ENCODE measurements around the gene TIMP2. TPM values are rescaled to one million over a fixed set of nuclear protein-coding genes. Genes with fewer than 3 reads are reported as not detected.

TIMP2 gene
- total RNA-seq, 4 donors from 2014 or later = 187 to 456 (median 339) TPM

DNA sequence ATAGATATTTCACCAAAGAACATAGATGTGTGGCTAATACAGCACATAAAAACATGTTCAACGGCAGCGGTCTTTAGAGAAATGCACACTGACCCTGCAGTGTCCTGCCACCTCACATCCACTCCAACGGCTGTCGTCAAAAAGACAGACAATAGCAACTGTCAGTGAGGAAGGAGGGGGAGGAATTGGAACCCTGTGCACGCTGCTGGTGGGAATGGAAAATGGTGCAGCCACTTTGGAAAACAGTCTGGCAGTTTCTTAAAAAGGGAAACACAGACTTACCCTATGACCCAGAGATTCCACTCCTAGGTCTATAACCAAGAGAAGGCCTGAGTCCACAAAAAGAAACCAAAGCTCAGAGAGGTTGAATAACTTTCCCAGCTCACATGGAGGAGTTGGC, 29.9 kb downstream of the TIMP2 start:
- peak overlapping the region; percentile 73 to 92 (median 83) for H3K27ac ChIP-seq
- H3K27me3 ChIP-seq = no peaks in the 10 kb centered on the region
- H3K4me1 ChIP-seq = peaks cover 3 to 100% (median 86%) of the 10 kb centered on the region in 4 donors
- H3K4me3 ChIP-seq = no peak overlapping the region
- DNase-seq (ENCODE audit: low spot score in 2 of 2) = no peak
- H3K36me3 ChIP-seq = peaks cover 0 to under 1% (median 0%) of the 10 kb centered on the region in 3 donors
- 7 to 25% methylated on average over 5 of the region's 5 CpGs for WGBS, 2 donors
- TF ChIP-seq EP300 (IDR thresholded peaks at IDR 0.05) = peak in 1 of 2 donors; percentile 42
- TF ChIP-seq, protein P1, sequence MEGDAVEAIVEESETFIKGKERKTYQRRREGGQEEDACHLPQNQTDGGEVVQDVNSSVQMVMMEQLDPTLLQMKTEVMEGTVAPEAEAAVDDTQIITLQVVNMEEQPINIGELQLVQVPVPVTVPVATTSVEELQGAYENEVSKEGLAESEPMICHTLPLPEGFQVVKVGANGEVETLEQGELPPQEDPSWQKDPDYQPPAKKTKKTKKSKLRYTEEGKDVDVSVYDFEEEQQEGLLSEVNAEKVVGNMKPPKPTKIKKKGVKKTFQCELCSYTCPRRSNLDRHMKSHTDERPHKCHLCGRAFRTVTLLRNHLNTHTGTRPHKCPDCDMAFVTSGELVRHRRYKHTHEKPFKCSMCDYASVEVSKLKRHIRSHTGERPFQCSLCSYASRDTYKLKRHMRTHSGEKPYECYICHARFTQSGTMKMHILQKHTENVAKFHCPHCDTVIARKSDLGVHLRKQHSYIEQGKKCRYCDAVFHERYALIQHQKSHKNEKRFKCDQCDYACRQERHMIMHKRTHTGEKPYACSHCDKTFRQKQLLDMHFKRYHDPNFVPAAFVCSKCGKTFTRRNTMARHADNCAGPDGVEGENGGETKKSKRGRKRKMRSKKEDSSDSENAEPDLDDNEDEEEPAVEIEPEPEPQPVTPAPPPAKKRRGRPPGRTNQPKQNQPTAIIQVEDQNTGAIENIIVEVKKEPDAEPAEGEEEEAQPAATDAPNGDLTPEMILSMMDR (IDR thresholded peaks at IDR 0.05) = no peak
- TF ChIP-seq POLR2A (IDR thresholded peaks at IDR 0.05) = no peak
- H3K9me3 ChIP-seq = no peaks in the 10 kb centered on the region

DNA sequence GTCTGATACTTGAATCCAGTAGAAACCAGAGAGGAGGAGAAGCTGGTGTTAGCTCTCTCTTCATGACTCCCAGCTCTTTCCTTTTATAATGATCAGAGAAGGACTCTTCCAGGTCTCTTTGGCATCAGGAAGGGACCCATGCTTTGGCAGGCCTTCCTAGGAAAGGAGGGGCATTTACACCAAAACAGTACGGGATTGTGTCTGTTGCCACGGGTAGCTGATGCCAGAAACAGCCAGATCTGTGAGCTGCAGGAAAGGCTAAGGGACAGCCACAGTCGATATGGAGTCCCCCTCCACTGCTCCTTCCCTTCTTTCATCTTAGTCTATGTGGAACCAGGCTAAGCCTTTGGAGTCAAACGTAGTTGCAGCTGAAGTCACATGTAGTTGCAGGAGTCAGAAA, 31.5 kb downstream of the TIMP2 start:
- WGBS, 2 donors = 6 to 9% methylated on average over 4 of the region's 4 CpGs
- TF ChIP-seq POLR2A (IDR thresholded peaks at IDR 0.05) (no peak), EP300 (IDR thresholded peaks at IDR 0.05) (peak in 1 of 2 donors; percentile 20)
- TF ChIP-seq, protein P1 (IDR thresholded peaks at IDR 0.05) = no peak
- Histone ChIP-seq H3K9me3 (no peaks in the 10 kb centered on the region), H3K36me3 (no peaks in the 10 kb centered on the region), H3K27ac (peak overlapping the region; percentile 28 to 92 (median 62)), H3K27me3 (no peaks in the 10 kb centered on the region), H3K4me1 (peaks cover 3 to 100% (median 86%) of the 10 kb centered on the region in 4 donors), H3K4me3 (no peak overlapping the region)
- DNase-seq (ENCODE audit: low spot score in 2 of 2) = no peak

DNA sequence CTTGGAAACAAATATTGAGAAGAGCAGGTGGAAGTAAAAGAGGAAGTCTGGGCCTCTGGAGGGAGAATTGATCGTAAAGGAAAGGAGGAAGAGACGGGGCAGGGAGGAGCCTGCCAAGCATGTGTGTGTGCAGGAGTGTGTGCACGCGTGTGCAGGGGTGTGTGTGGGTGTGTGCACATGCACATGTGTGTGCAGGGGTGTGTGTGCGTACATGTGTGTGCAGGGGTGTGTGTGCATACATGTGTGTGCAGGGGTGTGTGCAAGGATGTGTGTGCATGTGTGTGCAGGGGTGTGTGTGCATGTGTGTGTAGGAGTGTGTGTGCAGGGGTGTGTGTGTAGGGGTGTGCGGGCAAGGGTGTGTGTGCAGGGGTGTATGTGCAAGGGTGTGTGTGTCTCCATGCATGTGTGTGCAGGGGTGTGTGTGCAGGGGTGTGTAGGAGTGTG, 32.2 kb downstream of the TIMP2 start:
- DNase-seq (ENCODE audit: low spot score in 2 of 2) = no peak
- TF ChIP-seq, protein P1 (IDR thresholded peaks at IDR 0.05) = no peak
- TF ChIP-seq EP300 (IDR thresholded peaks at IDR 0.05) (no peak), POLR2A (IDR thresholded peaks at IDR 0.05) (no peak)
- Histone ChIP-seq H3K4me3 (no peak overlapping the region), H3K27me3 (no peaks in the 10 kb centered on the region), H3K9me3 (no peaks in the 10 kb centered on the region), H3K4me1 (peaks cover 3 to 100% (median 83%) of the 10 kb centered on the region in 4 donors), H3K27ac (peak overlapping the region in 3 of 4 donors; percentile 60 to 99 (median 98)), H3K36me3 (no peaks in the 10 kb centered on the region)
- 56 to 60% methylated on average over 6 of the region's 6 CpGs for WGBS, 2 donors

DNA sequence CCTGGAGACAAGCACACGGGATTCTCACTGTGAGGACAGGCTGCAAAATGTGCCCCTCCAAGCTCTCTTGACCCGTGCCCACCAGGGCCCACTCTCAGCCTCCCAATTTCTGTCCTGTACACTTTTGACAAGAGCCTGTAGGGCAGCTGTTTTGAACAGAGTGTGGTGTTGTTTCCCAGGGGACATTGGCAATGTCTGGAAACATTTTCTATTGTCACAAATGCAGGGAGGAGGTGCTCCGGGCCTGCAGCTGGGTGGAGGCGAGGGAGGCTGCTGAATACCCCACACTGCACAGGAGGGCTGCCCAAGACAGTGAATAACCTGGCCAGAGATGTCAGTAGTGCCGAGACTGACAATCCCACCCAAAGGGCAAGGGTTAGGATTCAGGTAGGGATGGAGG, 32.7 kb downstream of the TIMP2 start:
- Histone ChIP-seq H3K4me1 (peaks cover 3 to 100% (median 80%) of the 10 kb centered on the region in 4 donors), H3K9me3 (no peaks in the 10 kb centered on the region), H3K27ac (peak overlapping the region; percentile 35 to 99 (median 79)), H3K36me3 (no peaks in the 10 kb centered on the region), H3K4me3 (no peak overlapping the region), H3K27me3 (no peaks in the 10 kb centered on the region)
- TF ChIP-seq EP300 (IDR thresholded peaks at IDR 0.05) (peak in 1 of 2 donors; percentile 51), POLR2A (IDR thresholded peaks at IDR 0.05) (peak in 1 of 2 donors; percentile 16)
- TF ChIP-seq, protein P1 (IDR thresholded peaks at IDR 0.05) = no peak
- WGBS, 2 donors = 26 to 32% methylated on average over 5 of the region's 5 CpGs
- DNase-seq (ENCODE audit: low spot score in 2 of 2) = no peak

DNA sequence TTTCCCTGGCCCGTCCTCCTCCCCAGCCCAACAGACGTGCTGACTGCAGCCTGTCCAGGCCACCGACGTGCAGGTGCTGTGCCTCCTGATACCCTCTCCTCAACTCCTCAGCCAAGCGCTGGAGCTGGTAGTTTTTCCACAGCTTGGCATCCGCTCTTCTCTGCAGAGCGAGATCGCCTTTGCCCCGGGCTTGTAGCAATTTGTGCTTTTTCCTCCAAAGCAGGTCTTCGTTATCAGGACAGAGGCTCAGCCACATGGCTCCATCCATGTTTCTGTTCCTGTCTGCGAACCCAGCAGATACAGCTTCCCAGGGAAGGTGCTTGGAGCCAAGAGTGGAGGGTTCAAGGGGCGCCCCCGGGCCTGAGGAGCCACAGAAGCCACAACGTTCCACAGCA, 33.1 kb downstream of the TIMP2 start:
- H3K9me3 ChIP-seq = no peaks in the 10 kb centered on the region
- no peaks in the 10 kb centered on the region for H3K27me3 ChIP-seq
- WGBS, 2 donors = 59 to 61% methylated on average over 14 of the region's 14 CpGs
- H3K36me3 ChIP-seq = no peaks in the 10 kb centered on the region
- no peak overlapping the region for H3K4me3 ChIP-seq
- no peak for TF ChIP-seq POLR2A (IDR thresholded peaks at IDR 0.05)
- TF ChIP-seq EP300 (IDR thresholded peaks at IDR 0.05) = no peak
- TF ChIP-seq, protein P1 (IDR thresholded peaks at IDR 0.05) = no peak
- H3K27ac ChIP-seq = peak overlapping the region; percentile 35 to 99 (median 79)
- DNase-seq (ENCODE audit: low spot score in 2 of 2) = no peak
- H3K4me1 ChIP-seq = peaks cover 3 to 100% (median 80%) of the 10 kb centered on the region in 4 donors

Measured in tibial nerve (tissue), 4 donors.